Urothelium cell line (cell line): ENCODE data around the gene CCL22.
"Not testable (repeated sequence)": the region's sequence is repeated elsewhere in the genome, so short reads cannot be mapped to it uniquely, and the experiment has no call there.

Experiments used
- DNase-seq: peaks from one replicate; pipeline ENCODE4 v3.0.0; 2011; ENCODE audit warnings: low spot score, mixed read lengths
- FAIRE-seq: peaks from 2 replicates; lab custom pipeline; 2011; peaks lifted over from hg19 to GRCh38; lab: Jason Lieb, UNC

Gene CCL22

GRCh38 chr16:57374067-57374534, 15.5 kb downstream of the CCL22 start:
- peak; percentile 39 for DNase-seq
- no peak for FAIRE-seq

- not testable (repeated sequence) for DNase-seq, FAIRE-seq
Measured at GRCh38 chr16:57374925-57375465, 16.4 kb downstream of the CCL22 start.

GRCh38 chr16:57376313-57376818, 17.8 kb downstream of the CCL22 start:
- FAIRE-seq (peak; percentile 67), DNase-seq (no peak)

- FAIRE-seq (no peak), DNase-seq (peak; percentile 60)
Measured at GRCh38 chr16:57377080-57377841, 18.7 kb downstream of the CCL22 start.

GRCh38 chr16:57379579-57379978, 21.0 kb downstream of the CCL22 start:
- no peak for FAIRE-seq
- no peak for DNase-seq

GRCh38 chr16:57380671-57381462, 22.3 kb downstream of the CCL22 start:
- FAIRE-seq (no peak), DNase-seq (peak; percentile 43)

GRCh38 chr16:57381791-57382534, 23.4 kb downstream of the CCL22 start:
- no peak for FAIRE-seq
- DNase-seq: no peak

- FAIRE-seq (no peak), DNase-seq (no peak)
Measured at GRCh38 chr16:57382535-57383275, 24.1 kb downstream of the CCL22 start.

- DNase-seq: peak; percentile 65
- no peak for FAIRE-seq
Measured at GRCh38 chr16:57383276-57384247, 25.0 kb downstream of the CCL22 start.

- no peak for FAIRE-seq
- DNase-seq: no peak
Measured at GRCh38 chr16:57384248-57385070, 25.9 kb downstream of the CCL22 start.

GRCh38 chr16:57385083-57385482, 26.5 kb downstream of the CCL22 start:
- FAIRE-seq: no peak

GRCh38 chr16:57386381-57386951, 27.9 kb downstream of the CCL22 start:
- DNase-seq: no peak
- FAIRE-seq: no peak

More at GRCh38 chr16:57385083-57385482, 26.5 kb downstream of the CCL22 start:
- DNase-seq: no peak

GRCh38 chr16:57387598-57388354, 29.2 kb downstream of the CCL22 start:
- FAIRE-seq: no peak
- no peak for DNase-seq

- no peak for DNase-seq
Measured at GRCh38 chr16:57388359-57389086, 29.9 kb downstream of the CCL22 start.

GRCh38 chr16:57389087-57389468, 30.5 kb downstream of the CCL22 start:
- FAIRE-seq: peak; percentile 99

More at GRCh38 chr16:57388359-57389086, 29.9 kb downstream of the CCL22 start:
- FAIRE-seq: no peak

GRCh38 chr16:57390636-57391295, 32.2 kb downstream of the CCL22 start:
- FAIRE-seq (no peak), DNase-seq (no peak)

More at GRCh38 chr16:57389087-57389468, 30.5 kb downstream of the CCL22 start:
- no peak for DNase-seq
